ENCODE data around the gene SLX4IP. TPM values are rescaled to one million over a fixed set of nuclear protein-coding genes. Genes with fewer than 3 reads are reported as not detected.

SLX4IP gene
- total RNA-seq, 1 donor = 4.0 TPM

- DNase-seq (ENCODE audit: insufficient read length, low spot score, missing footprints) = no peak
- Histone ChIP-seq H3K27ac (ENCODE audit: low read depth, low read length) (no peak overlapping the region), H2AFZ (ENCODE audit: low read length) (no peak overlapping the region), H3K4me2 (ENCODE audit: insufficient read depth, low read length) (no peak overlapping the region), H3K79me2 (ENCODE audit: insufficient read depth, low read length) (no peaks in the 10 kb centered on the region), H3K9me3 (ENCODE audit: low read depth, low read length) (no peaks in the 10 kb centered on the region), H3K4me3 (ENCODE audit: insufficient read depth, low read length) (no peak overlapping the region), H3K27me3 (ENCODE audit: insufficient read depth, low read length) (no peaks in the 10 kb centered on the region), H3K36me3 (ENCODE audit: insufficient read depth, low read length) (no peaks in the 10 kb centered on the region), H4K20me1 (ENCODE audit: insufficient read depth, low read length) (no peaks in the 10 kb centered on the region), H3K4me1 (ENCODE audit: insufficient read depth, low read length) (peaks cover 19% of the 10 kb centered on the region)
- no peak for TF ChIP-seq CTCF (IDR thresholded peaks at IDR 0.05; ENCODE audit: extremely low read depth, low read depth, low read length)
Observed at GRCh38 chr20:10626896-10627295, 191.8 kb downstream of the SLX4IP start.

GRCh38 chr20:10629946-10630650 lies 195.0 kb downstream of the SLX4IP start:
- H3K27me3 ChIP-seq (ENCODE audit: insufficient read depth, low read length) = no peaks in the 10 kb centered on the region
- H3K79me2 ChIP-seq (ENCODE audit: insufficient read depth, low read length) = no peaks in the 10 kb centered on the region
- H4K20me1 ChIP-seq (ENCODE audit: insufficient read depth, low read length) = no peaks in the 10 kb centered on the region
- no peak for DNase-seq (ENCODE audit: insufficient read length, low spot score, missing footprints)
- H3K27ac ChIP-seq (ENCODE audit: low read depth, low read length) = no peak overlapping the region
- H3K4me3 ChIP-seq (ENCODE audit: insufficient read depth, low read length) = no peak overlapping the region
- H3K36me3 ChIP-seq (ENCODE audit: insufficient read depth, low read length) = no peaks in the 10 kb centered on the region
- peaks cover 9% of the 10 kb centered on the region for H3K4me1 ChIP-seq (ENCODE audit: insufficient read depth, low read length)
- no peak overlapping the region for H2AFZ ChIP-seq (ENCODE audit: low read length)
- no peak for TF ChIP-seq CTCF (IDR thresholded peaks at IDR 0.05; ENCODE audit: extremely low read depth, low read depth, low read length)
- H3K9me3 ChIP-seq (ENCODE audit: low read depth, low read length) = no peaks in the 10 kb centered on the region
- no peak overlapping the region for H3K4me2 ChIP-seq (ENCODE audit: insufficient read depth, low read length)

GRCh38 chr20:10631126-10631525 lies 196.0 kb downstream of the SLX4IP start:
- no peaks in the 10 kb centered on the region for H3K9me3 ChIP-seq (ENCODE audit: low read depth, low read length)
- no peak for TF ChIP-seq CTCF (IDR thresholded peaks at IDR 0.05; ENCODE audit: extremely low read depth, low read depth, low read length)
- H3K4me1 ChIP-seq (ENCODE audit: insufficient read depth, low read length) = peaks cover 20% of the 10 kb centered on the region
- H3K36me3 ChIP-seq (ENCODE audit: insufficient read depth, low read length) = no peaks in the 10 kb centered on the region
- no peaks in the 10 kb centered on the region for H3K27me3 ChIP-seq (ENCODE audit: insufficient read depth, low read length)
- H2AFZ ChIP-seq (ENCODE audit: low read length) = no peak overlapping the region
- DNase-seq (ENCODE audit: insufficient read length, low spot score, missing footprints) = no peak
- no peak overlapping the region for H3K27ac ChIP-seq (ENCODE audit: low read depth, low read length)
- no peaks in the 10 kb centered on the region for H3K79me2 ChIP-seq (ENCODE audit: insufficient read depth, low read length)
- no peaks in the 10 kb centered on the region for H4K20me1 ChIP-seq (ENCODE audit: insufficient read depth, low read length)
- H3K4me2 ChIP-seq (ENCODE audit: insufficient read depth, low read length) = no peak overlapping the region
- no peak overlapping the region for H3K4me3 ChIP-seq (ENCODE audit: insufficient read depth, low read length)

- no peak overlapping the region for H3K4me2 ChIP-seq (ENCODE audit: insufficient read depth, low read length)
- no peaks in the 10 kb centered on the region for H3K9me3 ChIP-seq (ENCODE audit: low read depth, low read length)
- no peak overlapping the region for H3K27ac ChIP-seq (ENCODE audit: low read depth, low read length)
- H2AFZ ChIP-seq (ENCODE audit: low read length) = no peak overlapping the region
- H3K4me1 ChIP-seq (ENCODE audit: insufficient read depth, low read length) = peaks cover 37% of the 10 kb centered on the region
- no peaks in the 10 kb centered on the region for H3K79me2 ChIP-seq (ENCODE audit: insufficient read depth, low read length)
- H4K20me1 ChIP-seq (ENCODE audit: insufficient read depth, low read length) = no peaks in the 10 kb centered on the region
- no peak for TF ChIP-seq CTCF (IDR thresholded peaks at IDR 0.05; ENCODE audit: extremely low read depth, low read depth, low read length)
- no peak overlapping the region for H3K4me3 ChIP-seq (ENCODE audit: insufficient read depth, low read length)
- no peak for DNase-seq (ENCODE audit: insufficient read length, low spot score, missing footprints)
- H3K36me3 ChIP-seq (ENCODE audit: insufficient read depth, low read length) = peaks cover 4% of the 10 kb centered on the region
- no peaks in the 10 kb centered on the region for H3K27me3 ChIP-seq (ENCODE audit: insufficient read depth, low read length)
Observed at GRCh38 chr20:10632721-10633509, 197.8 kb downstream of the SLX4IP start.
